Neural progenitor cell (in vitro differentiated cells): ENCODE results near the gene CCDC66.

Experiments
- CTCF ChIP-seq: fragments of 200-600 bp; sonication (generic); IDR thresholded peaks from 2 replicates; pipeline ENCODE4 v1.5.1; 2017; ENCODE audit warnings: antibody characterized with exemption, mild to moderate bottlenecking
- EZH2 ChIP-seq: fragments of 200-600 bp; sonication (generic); IDR thresholded peaks from 2 replicates; pipeline ENCODE4 v1.6.1; 2017; ENCODE audit warnings: antibody characterized with exemption, mild to moderate bottlenecking, moderate library complexity
- EZH2phosphoT487 ChIP-seq: fragments of 200-600 bp; sonication (generic); IDR thresholded peaks from 2 replicates; pipeline ENCODE4 v1.6.1; 2017; ENCODE audit warnings: antibody characterized with exemption

DNA sequence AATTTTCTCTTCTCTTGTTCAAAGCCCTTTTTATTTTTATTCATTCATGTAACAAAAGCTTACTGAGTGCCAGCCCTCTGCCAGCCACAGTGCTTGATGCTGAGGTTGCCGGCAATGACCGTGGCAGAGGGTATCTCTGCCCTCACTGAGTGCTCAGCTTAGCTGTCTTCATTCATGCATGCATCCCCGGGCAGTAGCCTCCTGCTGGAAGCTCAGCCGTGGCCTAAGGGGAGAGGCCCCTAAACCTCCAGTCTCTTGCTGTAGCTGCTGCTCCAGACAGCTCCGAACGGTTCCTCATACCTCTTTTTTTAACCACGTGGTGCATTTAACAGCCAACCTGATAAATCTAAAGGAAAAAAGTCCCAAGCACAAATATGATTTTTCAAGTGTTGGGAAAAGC, 34.6 kb upstream of the CCDC66 start:
- no peak for TF ChIP-seq CTCF
- TF ChIP-seq EZH2: no peak
- TF ChIP-seq EZH2phosphoT487: no peak
